Keratinocyte (primary cell): ENCODE data around the gene TSPAN17. TPM values are rescaled to one million over a fixed set of nuclear protein-coding genes. Genes with fewer than 3 reads are reported as not detected.

Experiments
- DNase-seq: peaks from one replicate; pipeline ENCODE4 v3.0.0-alpha.2; 2011; ENCODE audit warnings: low read depth, missing footprints, low spot score
- FAIRE-seq: peaks from 2 replicates; lab custom pipeline; 2011; peaks lifted over from hg19 to GRCh38; lab: Jason Lieb, UNC
- H2AFZ ChIP-seq: 2 replicates; pipeline ENCODE4 v1.6.0; 2012; ENCODE audit warnings: low read length, control low read depth, inconsistent platforms; ENCODE audit not compliant: control insufficient read depth
- H3K27ac ChIP-seq: 2 replicates; pipeline ENCODE4 v1.5.1; 2011; ENCODE audit warnings: low read length; ENCODE audit not compliant: control insufficient read depth, insufficient read depth
- H3K27me3 ChIP-seq: 3 replicates; pipeline ENCODE4 v1.6.0; 2011; ENCODE audit warnings: low read length; ENCODE audit not compliant: control insufficient read depth, insufficient read depth; ENCODE audit errors: extremely low read depth
- H3K36me3 ChIP-seq, 2 experiments: 2 replicates in 1 of 2; 3 replicates in 1 of 2; pipeline ENCODE4 v1.5.1; 2011; ENCODE audit warnings: low read length in 2 of 2, mild to moderate bottlenecking in 1 of 2; ENCODE audit not compliant: control insufficient read depth in 2 of 2, insufficient read depth in 2 of 2; ENCODE audit errors: extremely low read depth in 1 of 2
- H3K4me1 ChIP-seq: 3 replicates; pipeline ENCODE4 v1.5.1; 2011; ENCODE audit warnings: low read length; ENCODE audit not compliant: control insufficient read depth, insufficient read depth; ENCODE audit errors: extremely low read depth
- H3K4me2 ChIP-seq: 3 replicates; pipeline ENCODE4 v1.6.0; 2011; ENCODE audit warnings: low read depth, low read length; ENCODE audit not compliant: control insufficient read depth, insufficient read depth; ENCODE audit errors: extremely low read depth
- H3K4me3 ChIP-seq, 3 experiments: fragments of 200-600 bp in 1 of 3; sonication (generic) in 1 of 3; 2 replicates in 2 of 3; 3 replicates in 1 of 3; pipeline ENCODE4 v1.5.1; 2011 to 2016; ENCODE audit warnings: low read length in 3 of 3, mild to moderate bottlenecking in 3 of 3, control low read depth in 2 of 3, inconsistent platforms in 1 of 3, low read depth in 1 of 3, mixed read lengths in 1 of 3, mixed run types in 1 of 3, moderate library complexity in 1 of 3; ENCODE audit not compliant: control insufficient read depth in 2 of 3, insufficient read depth in 2 of 3; ENCODE audit errors: extremely low read depth in 1 of 3
- H3K79me2 ChIP-seq: 2 replicates; pipeline ENCODE4 v1.6.0; 2012; ENCODE audit warnings: low read length; ENCODE audit not compliant: control insufficient read depth, insufficient read depth
- H3K9ac ChIP-seq: 3 replicates; pipeline ENCODE4 v1.6.0; 2011; ENCODE audit warnings: low read length; ENCODE audit not compliant: control insufficient read depth, insufficient read depth; ENCODE audit errors: extremely low read depth
- H3K9me1 ChIP-seq: 3 replicates; pipeline ENCODE4 v1.6.0; 2011; ENCODE audit warnings: low read length; ENCODE audit not compliant: control insufficient read depth, insufficient read depth; ENCODE audit errors: extremely low read depth
- H3K9me3 ChIP-seq: 2 replicates; pipeline ENCODE4 v1.5.1; 2012; ENCODE audit warnings: low read depth, low read length; ENCODE audit not compliant: control insufficient read depth
- H4K20me1 ChIP-seq: 3 replicates; pipeline ENCODE4 v1.6.0; 2011; ENCODE audit warnings: low read length; ENCODE audit not compliant: control insufficient read depth, insufficient read depth; ENCODE audit errors: extremely low read depth
- EZH2 ChIP-seq: IDR thresholded peaks from one replicate; pipeline ENCODE4 v1.6.1; 2012; ENCODE audit warnings: inconsistent platforms, mild to moderate bottlenecking, low read length, moderate library complexity
- dilution Hi-C: fragments of 300-500 bp; cut with MboI; formaldehyde crosslinking; loops from one replicate; pipeline ENCODE4 v1.7.0; 2020; ENCODE audit warnings: low sequenced_read_pairs; ENCODE audit not compliant: extremely low pct_ligation_motif_present
- polyA plus RNA-seq, 5 experiments: library from polyadenylated mRNA; depleted of rRNA in 3 of 5; stranded (reverse) in 3 of 5; stranded (forward) in 1 of 5; unstranded in 1 of 5; fragments of >200 nt; gene quantifications; 1 replicate in 1 of 5; 2 replicates in 3 of 5; 3 replicates in 1 of 5; pipeline versions ENCODE4 v1.2.1 to v1.2.3, GENCODE V29; 2011 to 2012; ENCODE audit warnings: missing spikeins in 2 of 5, low read depth in 1 of 5, low replicate concordance in 1 of 5
- TF ChIP-seq, protein P1 (sequence below), 3 experiments: IDR thresholded peaks in 1 of 3; conservative IDR thresholded peaks in 1 of 3; optimal IDR thresholded peaks in 1 of 3; 2 replicates in 2 of 3; 3 replicates in 1 of 3; pipeline versions ENCODE3 to v1.5.1; 2011; ENCODE audit warnings: low read length in 3 of 3, mild to moderate bottlenecking in 3 of 3, moderate library complexity in 2 of 3, control low read depth in 1 of 3, inconsistent platforms in 1 of 3; ENCODE audit not compliant: insufficient read depth in 2 of 3; ENCODE audit errors: extremely low read depth in 1 of 3

The TSPAN17 gene
- polyA plus RNA-seq, 1 donor (not counting 4 experiments of a cell fraction or from before 2014, with no cell fraction given): 53.1 TPM

DNA sequence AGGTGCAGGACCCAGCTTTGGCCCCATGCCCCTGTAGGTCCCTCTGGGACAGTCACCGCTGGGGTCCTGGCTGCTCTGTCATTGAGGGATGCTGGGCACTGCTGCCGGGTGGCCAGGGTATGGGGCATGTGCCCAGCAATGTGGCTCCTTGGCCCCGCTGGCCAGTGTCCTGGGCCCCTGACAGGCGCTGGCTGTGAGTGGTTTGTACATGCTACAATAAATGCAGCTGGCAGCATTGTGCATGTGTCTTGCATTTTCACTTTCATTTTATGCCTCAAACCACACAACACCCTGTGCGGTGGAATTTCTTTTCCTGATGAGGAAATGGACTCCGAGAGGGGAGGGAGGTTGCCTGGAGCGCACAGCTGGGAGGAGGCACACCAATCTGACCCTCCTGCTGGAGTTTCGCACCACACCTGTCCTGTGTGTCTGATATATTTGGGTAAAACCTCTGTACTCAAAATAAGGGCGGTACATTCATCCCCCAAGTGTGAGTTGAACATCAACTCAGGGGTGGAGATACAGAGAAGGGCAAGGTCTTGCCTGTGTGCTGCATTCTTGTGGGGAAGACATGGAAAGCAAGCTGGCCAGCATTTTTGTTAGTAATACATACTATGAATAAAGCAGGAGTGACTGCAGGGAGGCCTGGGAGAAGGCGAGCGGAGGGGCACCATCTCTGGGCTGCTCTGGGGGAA is 11.7 kb downstream of the TSPAN17 start:
- no peaks in the 10 kb centered on the region for H3K79me2 ChIP-seq
- no peaks in the 10 kb centered on the region for H3K9me3 ChIP-seq
- FAIRE-seq (no peak), DNase-seq (no peak)
- no peak overlapping the region for H3K27ac ChIP-seq
- no peak for TF ChIP-seq EZH2
- TF ChIP-seq, protein P1, sequence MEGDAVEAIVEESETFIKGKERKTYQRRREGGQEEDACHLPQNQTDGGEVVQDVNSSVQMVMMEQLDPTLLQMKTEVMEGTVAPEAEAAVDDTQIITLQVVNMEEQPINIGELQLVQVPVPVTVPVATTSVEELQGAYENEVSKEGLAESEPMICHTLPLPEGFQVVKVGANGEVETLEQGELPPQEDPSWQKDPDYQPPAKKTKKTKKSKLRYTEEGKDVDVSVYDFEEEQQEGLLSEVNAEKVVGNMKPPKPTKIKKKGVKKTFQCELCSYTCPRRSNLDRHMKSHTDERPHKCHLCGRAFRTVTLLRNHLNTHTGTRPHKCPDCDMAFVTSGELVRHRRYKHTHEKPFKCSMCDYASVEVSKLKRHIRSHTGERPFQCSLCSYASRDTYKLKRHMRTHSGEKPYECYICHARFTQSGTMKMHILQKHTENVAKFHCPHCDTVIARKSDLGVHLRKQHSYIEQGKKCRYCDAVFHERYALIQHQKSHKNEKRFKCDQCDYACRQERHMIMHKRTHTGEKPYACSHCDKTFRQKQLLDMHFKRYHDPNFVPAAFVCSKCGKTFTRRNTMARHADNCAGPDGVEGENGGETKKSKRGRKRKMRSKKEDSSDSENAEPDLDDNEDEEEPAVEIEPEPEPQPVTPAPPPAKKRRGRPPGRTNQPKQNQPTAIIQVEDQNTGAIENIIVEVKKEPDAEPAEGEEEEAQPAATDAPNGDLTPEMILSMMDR (optimal IDR thresholded peaks at IDR 0.05 in 1 of 3, IDR thresholded peaks at IDR 0.05 in 1 of 3, conservative IDR thresholded peaks at IDR 0.05 in 1 of 3; ENCODE audit: extremely low read depth in 1 of 3, insufficient read depth in 2 of 3, low read length in 3 of 3): no peak
- no peak overlapping the region for H3K9ac ChIP-seq
- H2AFZ ChIP-seq: no peak overlapping the region
- H4K20me1 ChIP-seq: peaks cover 3% of the 10 kb centered on the region
- no peaks in the 10 kb centered on the region for H3K27me3 ChIP-seq
- H3K9me1 ChIP-seq: no peaks in the 10 kb centered on the region
- peaks cover 0 to 10% of the 10 kb centered on the region in 2 experiments for H3K36me3 ChIP-seq
- no peak overlapping the region for H3K4me3 ChIP-seq
- dilution Hi-C loops: no loop called here
- H3K4me2 ChIP-seq: no peak overlapping the region
- no peaks in the 10 kb centered on the region for H3K4me1 ChIP-seq

DNA sequence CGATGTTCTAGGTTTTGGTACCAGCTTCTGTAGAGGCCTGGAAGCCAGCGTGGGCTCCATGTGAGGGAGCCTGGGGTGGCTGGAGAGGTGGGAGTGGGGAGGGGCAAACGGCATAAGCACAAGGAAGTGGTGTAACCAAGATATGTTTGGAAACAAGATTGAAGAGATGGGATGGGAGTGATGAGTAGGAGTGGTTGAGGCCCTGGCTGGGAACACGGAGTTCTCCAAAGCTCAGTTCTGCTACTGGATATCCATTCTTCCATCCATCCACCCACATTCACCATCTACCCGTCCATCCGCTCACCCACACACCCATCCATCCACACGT is 12.2 kb downstream of the TSPAN17 start:
- Histone ChIP-seq H3K4me3 (no peak overlapping the region), H3K9ac (no peak overlapping the region), H3K4me2 (no peak overlapping the region), H2AFZ (no peak overlapping the region), H4K20me1 (peaks cover 3% of the 10 kb centered on the region), H3K4me1 (no peaks in the 10 kb centered on the region), H3K36me3 (peaks cover 0 to 7% of the 10 kb centered on the region in 2 experiments), H3K9me3 (no peaks in the 10 kb centered on the region), H3K79me2 (no peaks in the 10 kb centered on the region), H3K9me1 (no peaks in the 10 kb centered on the region), H3K27ac (no peak overlapping the region), H3K27me3 (peaks cover 3% of the 10 kb centered on the region)
- dilution Hi-C loops: no loop called here
- DNase-seq: no peak
- no peak for FAIRE-seq
- no peak for TF ChIP-seq EZH2
- TF ChIP-seq, protein P1 (optimal IDR thresholded peaks at IDR 0.05 in 1 of 3, IDR thresholded peaks at IDR 0.05 in 1 of 3, conservative IDR thresholded peaks at IDR 0.05 in 1 of 3; ENCODE audit: extremely low read depth in 1 of 3, insufficient read depth in 2 of 3, low read length in 3 of 3): no peak
